Astrocyte (in vitro differentiated cells and primary cell): Measurements from ENCODE around the gene ANO6. TPM values are rescaled to one million over a fixed set of nuclear protein-coding genes. Genes with fewer than 3 reads are reported as not detected.

ENCODE experiments used
- DNase-seq: peaks from one replicate; pipeline ENCODE4 v3.0.0-alpha.2; 2010; ENCODE audit warnings: low read depth
- FAIRE-seq: peaks from 2 replicates; lab custom pipeline; 2011; peaks lifted over from hg19 to GRCh38; lab: Jason Lieb, UNC
- H2AFZ ChIP-seq: 2 replicates; pipeline ENCODE4 v1.6.0; 2012; ENCODE audit warnings: low read depth, low read length, inconsistent platforms
- H3K27ac ChIP-seq: 2 replicates; pipeline ENCODE4 v1.5.1; 2011; ENCODE audit warnings: low read depth, low read length, inconsistent platforms
- H3K27me3 ChIP-seq: 2 replicates; pipeline ENCODE4 v1.6.0; 2011; ENCODE audit warnings: low read length, inconsistent platforms; ENCODE audit not compliant: insufficient read depth
- H3K36me3 ChIP-seq: 2 replicates; pipeline ENCODE4 v1.5.1; 2011; ENCODE audit warnings: low read length, inconsistent platforms; ENCODE audit not compliant: insufficient read depth
- H3K4me1 ChIP-seq: 2 replicates; pipeline ENCODE4 v1.5.1; 2011; ENCODE audit warnings: low read length, inconsistent platforms; ENCODE audit not compliant: insufficient read depth
- H3K4me2 ChIP-seq: 2 replicates; pipeline ENCODE4 v1.6.0; 2012; ENCODE audit warnings: low read length, inconsistent platforms
- H3K4me3 ChIP-seq: 2 replicates; pipeline ENCODE4 v1.5.1; 2011; ENCODE audit warnings: low read depth, mild to moderate bottlenecking, low read length, inconsistent platforms; ENCODE audit not compliant: insufficient read depth
- H3K79me2 ChIP-seq: 2 replicates; pipeline ENCODE4 v1.6.0; 2012; ENCODE audit warnings: mild to moderate bottlenecking, low read length, inconsistent platforms; ENCODE audit not compliant: insufficient read depth
- H3K9ac ChIP-seq: 2 replicates; pipeline ENCODE4 v1.6.0; 2012; ENCODE audit warnings: mild to moderate bottlenecking, low read length, inconsistent platforms
- H3K9me3 ChIP-seq: 2 replicates; pipeline ENCODE4 v1.5.1; 2012; ENCODE audit warnings: low read depth, mild to moderate bottlenecking, low read length, inconsistent platforms; ENCODE audit not compliant: insufficient read depth
- H4K20me1 ChIP-seq: 2 replicates; pipeline ENCODE4 v1.6.0; 2012; ENCODE audit warnings: low read length, inconsistent platforms; ENCODE audit not compliant: insufficient read depth
- H3K27ac Mint-ChIP-seq: one replicate; pipeline ENCODE4 v1.8.0; 2021; ENCODE audit warnings: mild to moderate bottlenecking, mixed read lengths; ENCODE audit not compliant: unreplicated experiment
- H3K27me3 Mint-ChIP-seq: one replicate; pipeline ENCODE4 v1.8.0; 2021; ENCODE audit warnings: low read depth, mixed read lengths; ENCODE audit not compliant: unreplicated experiment
- H3K36me3 Mint-ChIP-seq: one replicate; pipeline ENCODE4 v1.8.0; 2021; ENCODE audit warnings: low read depth, mixed read lengths; ENCODE audit not compliant: unreplicated experiment
- H3K4me1 Mint-ChIP-seq: one replicate; pipeline ENCODE4 v1.8.0; 2021; ENCODE audit warnings: low read depth, mixed read lengths; ENCODE audit not compliant: unreplicated experiment
- H3K4me3 Mint-ChIP-seq: one replicate; pipeline ENCODE4 v1.8.0; 2021; ENCODE audit warnings: mild to moderate bottlenecking, moderate library complexity, mixed read lengths; ENCODE audit not compliant: unreplicated experiment
- H3K9me3 Mint-ChIP-seq: one replicate; pipeline ENCODE4 v1.8.0; 2021; ENCODE audit warnings: mild to moderate bottlenecking, mixed read lengths; ENCODE audit not compliant: unreplicated experiment
- CTCF ChIP-seq: IDR thresholded peaks from 2 replicates; pipeline ENCODE4 v1.5.1; 2011; ENCODE audit warnings: low read depth, mild to moderate bottlenecking, inconsistent platforms, low read length, moderate library complexity; ENCODE audit not compliant: insufficient read depth
- EZH2 ChIP-seq: IDR thresholded peaks from 2 replicates; pipeline ENCODE4 v1.6.1; 2012; ENCODE audit warnings: mild to moderate bottlenecking, low read length, inconsistent platforms; ENCODE audit not compliant: insufficient read depth
- total RNA-seq: library from RNA; stranded (reverse); gene quantifications from 2 replicates; pipeline ENCODE4 v1.2.1, GENCODE V29; 2021

ANO6 gene
- total RNA-seq, 1 donor from 2014 or later: 113 TPM

GRCh38 chr12:45362291-45362690 lies 146.4 kb downstream of the ANO6 start:
- H3K36me3 ChIP-seq: no peaks in the 10 kb centered on the region
- H3K9me3 Mint-ChIP-seq: peaks cover 14% of the 10 kb centered on the region

GRCh38 chr12:45363903-45364302 lies 148.0 kb downstream of the ANO6 start:
- peaks cover 36% of the 10 kb centered on the region for H3K36me3 Mint-ChIP-seq
- H2AFZ ChIP-seq: no peak overlapping the region
- H3K79me2 ChIP-seq: peaks cover 6% of the 10 kb centered on the region
- peaks cover 14% of the 10 kb centered on the region for H3K9me3 Mint-ChIP-seq
- no peaks in the 10 kb centered on the region for H3K9me3 ChIP-seq
- no peak overlapping the region for H3K27ac Mint-ChIP-seq
- no peak for FAIRE-seq
- DNase-seq: no peak
- TF ChIP-seq CTCF (no peak), EZH2 (no peak)
- no peaks in the 10 kb centered on the region for H3K36me3 ChIP-seq
- no peak overlapping the region for H3K4me3 Mint-ChIP-seq
- peaks cover 3% of the 10 kb centered on the region for H3K4me1 ChIP-seq
- H3K9ac ChIP-seq: no peak overlapping the region
- no peak overlapping the region for H3K4me3 ChIP-seq
- H3K27me3 Mint-ChIP-seq: no peaks in the 10 kb centered on the region
- no peaks in the 10 kb centered on the region for H4K20me1 ChIP-seq
- H3K4me2 ChIP-seq: no peak overlapping the region
- H3K27ac ChIP-seq: no peak overlapping the region
- no peaks in the 10 kb centered on the region for H3K27me3 ChIP-seq
- peaks cover 9% of the 10 kb centered on the region for H3K4me1 Mint-ChIP-seq

More at GRCh38 chr12:45362291-45362690, 146.4 kb downstream of the ANO6 start:
- no peak overlapping the region for H3K27ac Mint-ChIP-seq
- no peak overlapping the region for H3K9ac ChIP-seq
- no peaks in the 10 kb centered on the region for H3K4me1 ChIP-seq
- H3K4me1 Mint-ChIP-seq: peaks cover 9% of the 10 kb centered on the region
- no peak overlapping the region for H3K4me2 ChIP-seq
- peaks cover 39% of the 10 kb centered on the region for H3K36me3 Mint-ChIP-seq
- no peak for TF ChIP-seq CTCF
- no peak for TF ChIP-seq EZH2
- H2AFZ ChIP-seq: no peak overlapping the region
- FAIRE-seq: no peak
- H3K27me3 ChIP-seq: no peaks in the 10 kb centered on the region
- no peak overlapping the region for H3K4me3 ChIP-seq
- H3K79me2 ChIP-seq: peaks cover 6% of the 10 kb centered on the region
- no peaks in the 10 kb centered on the region for H3K27me3 Mint-ChIP-seq
- no peaks in the 10 kb centered on the region for H4K20me1 ChIP-seq
- H3K27ac ChIP-seq: no peak overlapping the region
- no peak for DNase-seq
- H3K9me3 ChIP-seq: no peaks in the 10 kb centered on the region
- no peak overlapping the region for H3K4me3 Mint-ChIP-seq

GRCh38 chr12:45368841-45369489 lies 153.1 kb downstream of the ANO6 start:
- no peak for FAIRE-seq
- Histone ChIP-seq H3K27ac (no peak overlapping the region), H4K20me1 (no peaks in the 10 kb centered on the region), H3K27me3 (no peaks in the 10 kb centered on the region), H3K9ac (no peak overlapping the region), H3K4me2 (peak overlapping the region; percentile 3), H3K4me1 (peaks cover 5% of the 10 kb centered on the region), H3K36me3 (peaks cover 5% of the 10 kb centered on the region), H2AFZ (no peak overlapping the region), H3K9me3 (no peaks in the 10 kb centered on the region), H3K79me2 (peaks cover 6% of the 10 kb centered on the region), H3K4me3 (no peak overlapping the region)
- DNase-seq: peak; percentile 59
- H3K36me3 Mint-ChIP-seq: peaks cover 35% of the 10 kb centered on the region
- H3K27me3 Mint-ChIP-seq: no peaks in the 10 kb centered on the region
- H3K9me3 Mint-ChIP-seq: peaks cover 8% of the 10 kb centered on the region
- no peak for TF ChIP-seq EZH2
- TF ChIP-seq CTCF: no peak
- H3K4me1 Mint-ChIP-seq: peaks cover 14% of the 10 kb centered on the region
- no peak overlapping the region for H3K4me3 Mint-ChIP-seq
- peak overlapping the region; percentile 69 for H3K27ac Mint-ChIP-seq
